Endothelial cell (in vitro differentiated cells): Measurements from ENCODE around the gene MME. TPM values are rescaled to one million over a fixed set of nuclear protein-coding genes. Genes with fewer than 3 reads are reported as not detected.

Source experiments
- DNase-seq: peaks from one replicate; pipeline ENCODE4 v3.0.0; 2021; ENCODE audit warnings: low spot score
- H3K27ac Mint-ChIP-seq: one replicate; pipeline ENCODE4 v1.8.0; 2021; ENCODE audit warnings: mixed read lengths, inconsistent platforms; ENCODE audit not compliant: unreplicated experiment
- H3K27me3 Mint-ChIP-seq: one replicate; pipeline ENCODE4 v1.8.0; 2021; ENCODE audit warnings: mild to moderate bottlenecking, moderate library complexity, mixed read lengths, inconsistent platforms; ENCODE audit not compliant: unreplicated experiment
- H3K36me3 Mint-ChIP-seq: one replicate; pipeline ENCODE4 v1.8.0; 2021; ENCODE audit warnings: mild to moderate bottlenecking, low read depth, mixed read lengths, inconsistent platforms; ENCODE audit not compliant: unreplicated experiment
- H3K4me1 Mint-ChIP-seq: one replicate; pipeline ENCODE4 v1.8.0; 2021; ENCODE audit warnings: mild to moderate bottlenecking, mixed read lengths, inconsistent platforms; ENCODE audit not compliant: unreplicated experiment
- H3K4me3 Mint-ChIP-seq: one replicate; pipeline ENCODE4 v1.8.0; 2021; ENCODE audit warnings: mild to moderate bottlenecking, mixed read lengths, inconsistent platforms; ENCODE audit not compliant: unreplicated experiment
- H3K9me3 Mint-ChIP-seq: one replicate; pipeline ENCODE4 v1.8.0; 2021; ENCODE audit warnings: mixed read lengths, inconsistent platforms; ENCODE audit not compliant: unreplicated experiment
- CTCF ChIP-seq: fragments of 200-600 bp; sonication (generic); IDR thresholded peaks from one replicate; pipeline ENCODE4 v1.5.0; 2021; ENCODE audit warnings: antibody characterized with exemption; ENCODE audit not compliant: unreplicated experiment
- total RNA-seq: library from RNA; stranded (reverse); fragmentation: NEBNext Ultra II Directional; extraction: Animal tissue kit (Norgen Biotek cat#: 25700); gene quantifications from one replicate; pipeline ENCODE4 v1.2.1, GENCODE V29; 2021; ENCODE audit not compliant: unreplicated experiment

MME gene
- total RNA-seq, 1 donor from 2014 or later = 4.7 TPM

- H3K27me3 Mint-ChIP-seq = no peaks in the 10 kb centered on the region
- no peak for TF ChIP-seq CTCF
- no peaks in the 10 kb centered on the region for H3K36me3 Mint-ChIP-seq
- H3K27ac Mint-ChIP-seq = no peak overlapping the region
- no peaks in the 10 kb centered on the region for H3K4me1 Mint-ChIP-seq
- no peak for DNase-seq
- H3K4me3 Mint-ChIP-seq = no peak overlapping the region
- H3K9me3 Mint-ChIP-seq = no peaks in the 10 kb centered on the region
Observed at GRCh38 chr3:155225417-155225816, 145.3 kb downstream of the MME start.

GRCh38 chr3:155227141-155227540, 147.0 kb downstream of the MME start:
- TF ChIP-seq CTCF = no peak
- Mint-ChIP-seq H3K9me3 (no peaks in the 10 kb centered on the region), H3K27ac (no peak overlapping the region), H3K4me1 (no peaks in the 10 kb centered on the region), H3K27me3 (no peaks in the 10 kb centered on the region), H3K4me3 (no peak overlapping the region), H3K36me3 (no peaks in the 10 kb centered on the region)
- no peak for DNase-seq

GRCh38 chr3:155228676-155229075, 148.6 kb downstream of the MME start:
- Mint-ChIP-seq H3K9me3 (no peaks in the 10 kb centered on the region), H3K4me1 (no peaks in the 10 kb centered on the region), H3K4me3 (no peak overlapping the region), H3K36me3 (no peaks in the 10 kb centered on the region), H3K27me3 (no peaks in the 10 kb centered on the region), H3K27ac (no peak overlapping the region)
- DNase-seq = no peak
- no peak for TF ChIP-seq CTCF

- TF ChIP-seq CTCF = no peak
- Mint-ChIP-seq H3K36me3 (no peaks in the 10 kb centered on the region), H3K4me3 (no peak overlapping the region), H3K27me3 (no peaks in the 10 kb centered on the region), H3K27ac (no peak overlapping the region), H3K4me1 (no peaks in the 10 kb centered on the region), H3K9me3 (no peaks in the 10 kb centered on the region)
- no peak for DNase-seq
Observed at GRCh38 chr3:155229086-155229485, 149.0 kb downstream of the MME start.

- peaks cover 2% of the 10 kb centered on the region for H3K27me3 Mint-ChIP-seq
- no peak overlapping the region for H3K27ac Mint-ChIP-seq
- no peaks in the 10 kb centered on the region for H3K9me3 Mint-ChIP-seq
- no peaks in the 10 kb centered on the region for H3K36me3 Mint-ChIP-seq
- DNase-seq = no peak
- H3K4me3 Mint-ChIP-seq = no peak overlapping the region
- H3K4me1 Mint-ChIP-seq = no peaks in the 10 kb centered on the region
- TF ChIP-seq CTCF = no peak
Observed at GRCh38 chr3:155230382-155230781, 150.3 kb downstream of the MME start.
